Heart right ventricle (tissue), 16 donors: ENCODE results near the gene ULK4. TPM values are rescaled to one million over a fixed set of nuclear protein-coding genes. Genes with fewer than 3 reads are reported as not detected.

Experiments used
- ATAC-seq, 8 donors: fragments of 200-7000 bp; cut with Tn5 transposase; one replicate each; pipeline ENCODE4 v1.9.1; 2020; ENCODE audit warnings: mild to moderate bottlenecking in 8 of 8, moderate library complexity in 8 of 8, moderate number of reproducible peaks in 1 of 8
- DNase-seq, 2 donors: peaks; one replicate each; pipeline ENCODE4 v3.0.0-alpha.2; 2020
- H3K27ac ChIP-seq, 10 donors: fragments of 200-600 bp; sonication (generic) in 2 of 10; one replicate each; pipeline versions ENCODE4 v1.5.0 to v1.8.0; 2020 to 2022; ENCODE audit warnings: mild to moderate bottlenecking in 3 of 10
- H3K27me3 ChIP-seq, 7 donors: fragments of 200-600 bp; one replicate each; pipeline ENCODE4 v1.8.0; 2021 to 2022; ENCODE audit warnings: mild to moderate bottlenecking in 2 of 7
- H3K36me3 ChIP-seq, 9 donors: fragments of 200-600 bp; sonication (generic) in 1 of 9; one replicate each; pipeline versions ENCODE4 v1.5.0 to v1.8.0; 2020 to 2022; ENCODE audit warnings: mild to moderate bottlenecking in 2 of 9
- H3K4me1 ChIP-seq, 9 donors: fragments of 200-600 bp; sonication (generic) in 1 of 9; one replicate each; pipeline versions ENCODE4 v1.5.0 to v1.8.0; 2020 to 2022; ENCODE audit warnings: mild to moderate bottlenecking in 4 of 9
- H3K4me3 ChIP-seq, 10 donors: fragments of 200-600 bp; sonication (generic) in 2 of 10; one replicate each; pipeline versions ENCODE4 v1.5.0 to v1.8.0; 2020 to 2022; ENCODE audit warnings: mild to moderate bottlenecking in 7 of 10, moderate library complexity in 2 of 10
- H3K9me3 ChIP-seq, 11 donors: fragments of 200-600 bp in 10 of 11; sonication (generic) in 2 of 11; one replicate each; pipeline versions ENCODE4 v1.5.0 to v1.8.0; 2013 to 2022; ENCODE audit warnings: mild to moderate bottlenecking in 2 of 11, control low read depth in 1 of 11, moderate library complexity in 1 of 11
- CTCF ChIP-seq, 9 donors: fragments of 200-600 bp; sonication (generic) in 2 of 9; IDR thresholded peaks; one replicate each; pipeline versions ENCODE4 v1.5.0 to v1.8.0; 2021 to 2022; ENCODE audit warnings: antibody characterized with exemption in 9 of 9, mild to moderate bottlenecking in 5 of 9, moderate library complexity in 1 of 9
- WGBS, 2 donors: extraction: QIAGEN DNeasy Blood & Tissue Kit; methylation state at CpG; one replicate each; pipeline ENCODE4 v1.1.7; 2013; ENCODE audit warnings: inconsistent platforms in 1 of 2; 5-methylcytosine and 5-hydroxymethylcytosine counted together
- intact Hi-C, 10 donors: fragments of 100-400 bp; cut with DNase I; formaldehyde crosslinking; loops; one replicate each; pipeline versions ENCODE4 v1.11.1 to v1.14.2; 2022
- polyA plus RNA-seq, 2 donors: library from polyadenylated mRNA; stranded (reverse); fragments of 200-250 nt; gene quantifications; one replicate each; pipeline ENCODE4 v1.2.3, GENCODE V29; 2013
- total RNA-seq, 10 donors: library from RNA; stranded (reverse); fragmentation: NEBNext Ultra II Directional in 3 of 10; extraction: Animal tissue kit (Norgen Biotek cat#: 25700) in 3 of 10; gene quantifications; one replicate each; pipeline versions ENCODE4 v1.2.1 to v1.2.4, GENCODE V29; 2021 to 2023
- donor health status: Arrhythmogenic right ventricular cardiomyopathy.
- donor health status: ischemic (EF 13 %, LVEDD 7.1; RV severe dilation, severe dysfunction).
- donor health status: healthy with polysubstance abuse.
- donor health status: DM: no; HTN: yes; CAD: no.
- donor health status: DM: no; HTN: no; CAD: no.
- donor health status: ischemic (EF 25% LVEDD 6.9; RV normal size, moderate dysfunction).
- donor health status: ischemic (EF 25% LVEDD 5.7; RV mildly dilated, moderate dysfunction).
- donor health status: healthy.
- donor health status: DM: yes; HTN: yes; CAD: no.
- donor health status: Ischemic cardiomyopathy.
- donor health status: ischemic (EF 35%, LVEDD 5.7; RV mildly dilated, moderate dysfunction).
- donor health status: nonischemic (EF 11% LVEDD 7.7; RV severe dilation, severe dysfunction).
- donor health status: DM: yes; HTN: yes; CAD: no.
- donor health status: PGD.
- donor health status: ischemic (EF 29% LVEDD 5.4; RV normal size, mild dysfunction).
- donor health status: nonischemic (EF 23%, LVEDD 6.1; RV moderate dilation, normal function).

Gene ULK4
- total and polyA plus RNA-seq, 12 donors: 1.4 to 11.4 (median 2.6) TPM

GRCh38 chr3:41222012-41222411, 739.9 kb downstream of the ULK4 start:
- DNase-seq (no peak), ATAC-seq (peak in 1 of 8 donors; percentile 31)
- peak overlapping the region in 1 of 10 donors; percentile 24 for H3K27ac ChIP-seq
- intact Hi-C loops: no loop called here
- no peak for TF ChIP-seq CTCF (IDR thresholded peaks at IDR 0.05)
- H3K36me3 ChIP-seq: peaks cover 0 to 32% (median 25%) of the 10 kb centered on the region in 9 donors
- peaks cover 21 to 85% (median 77%) of the 10 kb centered on the region in 9 donors for H3K4me1 ChIP-seq
- no peak overlapping the region for H3K4me3 ChIP-seq
- no peaks in the 10 kb centered on the region for H3K27me3 ChIP-seq
- no peaks in the 10 kb centered on the region for H3K9me3 ChIP-seq
- 16 to 29% methylated on average over 2 of the region's 2 CpGs for WGBS, 2 donors

- Histone ChIP-seq H3K4me1 (peaks cover 21 to 94% (median 86%) of the 10 kb centered on the region in 9 donors), H3K9me3 (no peaks in the 10 kb centered on the region), H3K27ac (peak overlapping the region in 1 of 10 donors; percentile 24), H3K36me3 (peaks cover 0 to 23% (median 16%) of the 10 kb centered on the region in 9 donors), H3K4me3 (no peak overlapping the region), H3K27me3 (no peaks in the 10 kb centered on the region)
- no peak for TF ChIP-seq CTCF (IDR thresholded peaks at IDR 0.05)
- WGBS, 2 donors: 74 to 75% methylated on average over 7 of the region's 7 CpGs
- intact Hi-C loops: no loop called here
- DNase-seq (no peak), ATAC-seq (no peak)
Observed at GRCh38 chr3:41220906-41221677, 740.8 kb downstream of the ULK4 start.

- Histone ChIP-seq H3K36me3 (peaks cover 0 to 7% (median 0%) of the 10 kb centered on the region in 9 donors), H3K4me3 (no peak overlapping the region), H3K9me3 (no peaks in the 10 kb centered on the region), H3K27me3 (no peaks in the 10 kb centered on the region), H3K4me1 (peaks cover 21 to 100% (median 93%) of the 10 kb centered on the region in 9 donors), H3K27ac (no peak overlapping the region)
- DNase-seq (no peak), ATAC-seq (no peak)
- 61 to 78% methylated on average over 1 of the region's 1 CpG for WGBS, 2 donors
- intact Hi-C loops: loop anchor here in 1 of 10 donors (5.0 kb wide), 1 partner anchor 247 kb away; no protein-coding TSS in a partner anchor
- no peak for TF ChIP-seq CTCF (IDR thresholded peaks at IDR 0.05)
Observed at GRCh38 chr3:41219424-41219823, 742.5 kb downstream of the ULK4 start.

- Histone ChIP-seq H3K4me1 (peaks cover 13 to 100% (median 92%) of the 10 kb centered on the region in 9 donors), H3K27me3 (no peaks in the 10 kb centered on the region), H3K9me3 (no peaks in the 10 kb centered on the region), H3K36me3 (no peaks in the 10 kb centered on the region), H3K4me3 (no peak overlapping the region), H3K27ac (no peak overlapping the region)
- no peak for TF ChIP-seq CTCF (IDR thresholded peaks at IDR 0.05)
- 27 to 50% methylated on average over 1 of the region's 1 CpG for WGBS, 2 donors
- intact Hi-C loops: loop anchor here in 1 of 10 donors (5.0 kb wide), 1 partner anchor 245 kb away; no protein-coding TSS in a partner anchor
- DNase-seq (no peak), ATAC-seq (no peak)
Observed at GRCh38 chr3:41216993-41217392, 744.9 kb downstream of the ULK4 start.
